ENCODE results near the gene AOC3. TPM values are rescaled to one million over a fixed set of nuclear protein-coding genes. Genes with fewer than 3 reads are reported as not detected.

AOC3 gene
- total RNA-seq, 1 experiment from 2014 or later = 0.62 TPM

- no peaks in the 10 kb centered on the region for H3K27me3 ChIP-seq (replicated peaks; ENCODE audit: insufficient read depth, low read depth, low read length, poor library complexity)
- H3K4me1 ChIP-seq (ENCODE audit: insufficient read depth, low read length, poor library complexity, severe bottlenecking) = no peaks in the 10 kb centered on the region
- intact Hi-C loops (cut with micrococcal nuclease; ENCODE audit: unreplicated experiment) = no loop called here
- H3K9me3 ChIP-seq (ENCODE audit: low read depth, low read length, poor library complexity, severe bottlenecking) = no peaks in the 10 kb centered on the region
- no peak for DNase-seq (ENCODE audit: low spot score)
- ChIA-PET CTCF (no interaction called here), POLR2A (ENCODE audit: low non-redundant PET) (no interaction called here)
- no peak overlapping the region for H3K4me3 ChIP-seq (ENCODE audit: low read depth, low read length, poor library complexity, severe bottlenecking)
- H3K27ac ChIP-seq (ENCODE audit: low read depth, low read length, poor library complexity, severe bottlenecking) = no peak overlapping the region
- no peaks in the 10 kb centered on the region for H3K36me3 ChIP-seq (ENCODE audit: insufficient read depth, low read length, poor library complexity, severe bottlenecking)
- TF ChIP-seq CTCF (conservative IDR thresholded peaks at IDR 0.05; ENCODE audit: low read depth, low read length) (no peak), EZH2 (IDR thresholded peaks at IDR 0.05; ENCODE audit: borderline replicate concordance, low read depth, low read length, poor library complexity, severe bottlenecking) (no peak)
- BruUV-seq (replicated peaks) = no TSS peak
Observed at GRCh38 chr17:42877037-42877436, 26.0 kb downstream of the AOC3 start.

GRCh38 chr17:42878123-42878880, 27.3 kb downstream of the AOC3 start:
- Histone ChIP-seq H3K9me3 (ENCODE audit: low read depth, low read length, poor library complexity, severe bottlenecking) (no peaks in the 10 kb centered on the region), H3K27me3 (replicated peaks; ENCODE audit: insufficient read depth, low read depth, low read length, poor library complexity) (no peaks in the 10 kb centered on the region), H3K36me3 (ENCODE audit: insufficient read depth, low read length, poor library complexity, severe bottlenecking) (no peaks in the 10 kb centered on the region), H3K4me3 (ENCODE audit: low read depth, low read length, poor library complexity, severe bottlenecking) (no peak overlapping the region), H3K4me1 (ENCODE audit: insufficient read depth, low read length, poor library complexity, severe bottlenecking) (no peaks in the 10 kb centered on the region), H3K27ac (ENCODE audit: low read depth, low read length, poor library complexity, severe bottlenecking) (no peak overlapping the region)
- TF ChIP-seq EZH2 (IDR thresholded peaks at IDR 0.05; ENCODE audit: borderline replicate concordance, low read depth, low read length, poor library complexity, severe bottlenecking) = no peak
- TF ChIP-seq CTCF (conservative IDR thresholded peaks at IDR 0.05; ENCODE audit: low read depth, low read length) = no peak
- DNase-seq (ENCODE audit: low spot score) = no peak
- CTCF ChIA-PET = no interaction called here
- BruUV-seq (replicated peaks) = no TSS peak
- intact Hi-C loops (cut with micrococcal nuclease; ENCODE audit: unreplicated experiment) = no loop called here
- POLR2A ChIA-PET (ENCODE audit: low non-redundant PET) = no interaction called here

GRCh38 chr17:42878924-42879595, 28.1 kb downstream of the AOC3 start:
- H3K27ac ChIP-seq (ENCODE audit: low read depth, low read length, poor library complexity, severe bottlenecking) = no peak overlapping the region
- H3K9me3 ChIP-seq (ENCODE audit: low read depth, low read length, poor library complexity, severe bottlenecking) = no peaks in the 10 kb centered on the region
- CTCF ChIA-PET = no interaction called here
- POLR2A ChIA-PET (ENCODE audit: low non-redundant PET) = no interaction called here
- intact Hi-C loops (cut with micrococcal nuclease; ENCODE audit: unreplicated experiment) = no loop called here
- no peaks in the 10 kb centered on the region for H3K36me3 ChIP-seq (ENCODE audit: insufficient read depth, low read length, poor library complexity, severe bottlenecking)
- no peak overlapping the region for H3K4me3 ChIP-seq (ENCODE audit: low read depth, low read length, poor library complexity, severe bottlenecking)
- DNase-seq (ENCODE audit: low spot score) = no peak
- no TSS peak for BruUV-seq (replicated peaks)
- TF ChIP-seq CTCF (conservative IDR thresholded peaks at IDR 0.05; ENCODE audit: low read depth, low read length) = no peak
- no peak for TF ChIP-seq EZH2 (IDR thresholded peaks at IDR 0.05; ENCODE audit: borderline replicate concordance, low read depth, low read length, poor library complexity, severe bottlenecking)
- H3K27me3 ChIP-seq (replicated peaks; ENCODE audit: insufficient read depth, low read depth, low read length, poor library complexity) = no peaks in the 10 kb centered on the region
- no peaks in the 10 kb centered on the region for H3K4me1 ChIP-seq (ENCODE audit: insufficient read depth, low read length, poor library complexity, severe bottlenecking)
